LNCAP (cell line): Measurements from ENCODE around the gene HNRNPM.

Experiments
- TF ChIP-seq, protein P1 (sequence below): fragments of 450-650 bp; IDR thresholded peaks from 2 replicates; pipeline ENCODE4 v1.5.1; 2017; ENCODE audit warnings: mild to moderate bottlenecking

The HNRNPM gene

DNA sequence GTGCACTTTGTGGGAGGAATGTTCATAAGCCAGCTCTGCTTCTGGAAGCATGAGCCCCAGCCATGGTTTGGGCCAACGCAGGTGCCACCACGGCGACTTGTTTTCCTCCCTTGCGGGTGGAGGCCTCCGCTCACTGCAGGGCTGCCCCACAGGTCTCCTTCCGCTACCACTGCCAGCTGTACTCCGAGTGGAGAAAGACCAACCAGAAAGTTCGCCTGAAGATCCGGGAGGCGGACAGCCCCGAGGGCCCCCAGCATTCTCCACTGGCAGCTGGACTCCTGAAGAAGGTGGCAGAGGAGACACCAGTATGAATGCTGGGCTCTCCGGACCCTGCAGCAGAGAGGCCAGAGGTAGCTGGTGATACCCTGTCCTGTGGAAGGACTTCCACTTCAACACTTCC is 6.5 kb upstream of the HNRNPM start:
- TF ChIP-seq, protein P1, sequence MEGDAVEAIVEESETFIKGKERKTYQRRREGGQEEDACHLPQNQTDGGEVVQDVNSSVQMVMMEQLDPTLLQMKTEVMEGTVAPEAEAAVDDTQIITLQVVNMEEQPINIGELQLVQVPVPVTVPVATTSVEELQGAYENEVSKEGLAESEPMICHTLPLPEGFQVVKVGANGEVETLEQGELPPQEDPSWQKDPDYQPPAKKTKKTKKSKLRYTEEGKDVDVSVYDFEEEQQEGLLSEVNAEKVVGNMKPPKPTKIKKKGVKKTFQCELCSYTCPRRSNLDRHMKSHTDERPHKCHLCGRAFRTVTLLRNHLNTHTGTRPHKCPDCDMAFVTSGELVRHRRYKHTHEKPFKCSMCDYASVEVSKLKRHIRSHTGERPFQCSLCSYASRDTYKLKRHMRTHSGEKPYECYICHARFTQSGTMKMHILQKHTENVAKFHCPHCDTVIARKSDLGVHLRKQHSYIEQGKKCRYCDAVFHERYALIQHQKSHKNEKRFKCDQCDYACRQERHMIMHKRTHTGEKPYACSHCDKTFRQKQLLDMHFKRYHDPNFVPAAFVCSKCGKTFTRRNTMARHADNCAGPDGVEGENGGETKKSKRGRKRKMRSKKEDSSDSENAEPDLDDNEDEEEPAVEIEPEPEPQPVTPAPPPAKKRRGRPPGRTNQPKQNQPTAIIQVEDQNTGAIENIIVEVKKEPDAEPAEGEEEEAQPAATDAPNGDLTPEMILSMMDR, result no peak

DNA sequence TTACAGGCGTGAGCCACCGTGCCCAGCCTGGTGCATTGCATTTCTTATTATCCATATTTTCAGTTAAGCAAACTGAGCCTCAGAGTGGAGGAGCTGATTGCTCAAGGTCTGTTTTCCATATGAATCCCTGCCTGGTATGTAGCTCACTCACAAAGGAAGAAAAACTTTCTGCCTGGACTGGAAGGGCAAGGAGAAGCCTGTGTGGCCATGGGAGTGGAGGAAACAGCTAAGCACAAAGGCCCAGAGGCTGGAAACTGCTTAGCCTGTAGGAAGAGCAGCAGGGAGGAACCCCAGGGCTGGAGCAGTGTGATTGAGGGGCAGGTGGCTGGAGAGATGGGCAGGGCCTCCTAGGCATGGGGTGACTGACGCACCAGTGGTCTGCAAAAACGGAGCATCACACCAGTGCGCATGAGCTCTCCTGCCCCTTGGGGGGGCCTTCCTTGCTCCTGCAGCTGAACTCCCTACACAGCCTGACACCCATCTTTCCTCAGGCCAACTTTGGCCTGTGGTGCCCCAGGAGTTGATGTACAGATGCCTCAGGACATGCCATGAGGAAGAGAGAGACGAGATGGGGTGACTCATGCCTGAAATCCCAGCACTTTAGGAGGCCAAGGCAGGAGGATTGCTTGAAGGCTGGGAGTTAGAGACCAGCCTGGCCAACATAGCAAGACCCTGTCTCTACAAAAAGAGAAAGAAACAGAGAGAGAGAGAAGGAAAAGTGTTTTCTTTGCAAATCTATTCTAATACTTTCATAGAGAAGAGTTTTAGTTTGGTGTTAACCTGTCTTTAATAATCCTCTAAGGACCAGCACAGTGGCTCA is 2.8 kb upstream of the HNRNPM start:
- TF ChIP-seq, protein P1, result no peak

DNA sequence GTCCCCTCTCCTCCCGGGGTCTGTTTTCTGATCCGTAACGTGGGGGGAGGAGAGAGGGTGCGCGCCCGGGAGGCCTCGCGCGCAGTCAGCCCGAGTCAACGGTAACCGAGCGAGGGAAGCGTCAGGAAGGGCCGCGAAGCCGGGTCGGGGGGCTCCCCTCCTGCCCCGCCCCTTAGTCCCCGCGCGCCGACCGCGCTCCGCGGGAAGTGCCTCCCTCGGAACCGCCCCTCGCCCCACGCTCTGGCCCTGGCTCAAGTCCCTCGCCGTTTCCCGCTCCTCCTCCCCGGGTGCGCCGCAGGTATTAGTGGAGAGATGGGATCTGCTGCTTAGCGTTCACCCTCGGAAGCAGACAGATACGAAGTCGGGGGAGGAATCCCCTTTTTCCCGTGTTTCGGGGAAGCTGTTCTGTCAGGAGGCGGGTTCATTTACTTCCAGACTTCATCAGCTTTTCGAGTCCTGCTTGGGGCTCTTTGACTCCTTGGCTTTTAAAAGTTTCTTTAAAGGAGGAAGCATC is 770 bp downstream of the HNRNPM start:
- TF ChIP-seq, protein P1, result no peak

DNA sequence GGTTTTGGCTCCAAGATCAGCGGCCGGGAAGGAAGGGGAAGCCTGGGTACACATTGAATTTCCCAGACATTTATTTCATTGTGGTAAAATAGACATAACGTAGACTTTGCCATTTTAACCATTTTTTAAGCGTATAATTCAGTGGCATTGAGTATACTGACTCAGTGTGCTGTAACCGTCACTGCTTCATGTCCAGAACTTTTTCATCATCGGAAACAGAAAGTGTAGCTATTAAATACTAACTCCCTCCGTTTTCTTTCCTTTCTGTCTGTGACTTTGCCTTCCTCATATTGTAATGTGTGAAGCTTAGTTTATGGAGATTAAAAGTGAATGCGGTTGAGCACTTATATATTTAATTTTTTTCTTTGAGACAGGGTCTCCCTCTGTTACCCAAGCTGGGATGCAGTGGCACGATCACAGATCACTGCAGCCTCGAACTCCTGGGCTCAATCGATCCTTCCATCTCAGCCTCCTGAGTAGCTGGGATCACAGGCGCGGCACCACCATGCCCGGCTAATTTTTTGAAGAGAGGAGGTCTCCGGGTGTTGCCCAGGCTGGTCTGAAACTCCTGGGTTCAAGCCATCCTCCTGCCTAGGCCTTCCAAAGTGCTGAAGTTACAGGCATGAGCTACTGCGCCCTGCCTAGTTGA is 1.4 kb downstream of the HNRNPM start:
- TF ChIP-seq, protein P1, result no peak

DNA sequence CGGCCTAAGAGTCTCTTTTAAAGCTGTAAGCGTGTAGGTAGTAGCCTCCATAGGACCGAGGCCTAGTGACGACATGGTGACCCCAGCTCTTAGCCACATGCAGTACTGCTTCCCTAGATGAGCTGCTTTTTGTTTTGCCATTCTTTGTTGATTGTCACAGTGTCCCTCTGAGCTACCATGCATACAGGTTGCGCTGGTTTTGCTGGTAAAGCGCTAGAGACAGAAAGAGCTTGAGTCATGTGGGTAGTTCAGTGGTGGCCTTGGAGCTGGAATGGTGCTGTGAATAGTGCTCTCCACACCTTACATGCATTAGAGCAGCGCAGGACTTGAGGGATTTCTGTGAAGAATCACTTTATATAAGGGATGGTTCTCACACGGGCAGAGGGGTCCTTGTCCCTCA is 5.1 kb downstream of the HNRNPM start:
- TF ChIP-seq, protein P1, result no peak

DNA sequence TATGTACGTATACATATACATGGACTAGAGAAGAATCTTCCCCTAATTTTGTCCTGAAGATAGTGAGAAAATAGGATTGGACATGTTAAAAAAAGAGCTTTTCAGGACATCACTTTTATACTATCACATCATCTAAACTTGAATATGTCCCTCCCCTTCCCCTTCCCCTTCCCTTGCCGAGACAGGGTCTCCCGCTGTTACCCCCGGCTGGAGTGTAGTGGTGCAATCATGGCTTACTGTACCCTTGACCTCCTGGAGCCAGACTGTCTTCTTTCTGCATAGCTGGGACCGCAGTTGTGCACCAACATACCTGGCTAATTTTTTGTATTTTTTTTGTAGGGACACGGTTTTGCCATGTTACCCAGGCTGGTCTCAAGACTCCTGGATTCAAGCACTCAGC is 6.6 kb downstream of the HNRNPM start:
- TF ChIP-seq, protein P1, result no peak

DNA sequence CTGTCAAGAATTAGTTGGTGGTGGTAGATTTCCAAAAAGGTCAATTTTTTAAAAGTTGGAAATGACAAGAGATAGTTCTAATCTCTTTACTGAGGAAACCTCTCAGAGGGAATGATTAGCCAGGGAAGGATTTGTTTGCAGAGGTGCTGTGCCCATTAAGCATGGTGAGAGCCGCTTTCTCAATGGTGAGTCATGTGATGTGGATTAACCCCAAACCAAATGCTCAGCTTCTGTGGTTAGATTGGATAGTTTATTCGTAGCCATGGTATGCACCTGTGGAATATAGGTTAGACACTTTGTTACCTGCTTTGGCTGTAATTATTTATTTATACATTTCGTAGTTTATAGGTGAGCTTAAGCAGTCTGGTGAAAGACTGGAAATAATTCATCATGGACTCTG is 7.1 kb downstream of the HNRNPM start:
- TF ChIP-seq, protein P1, result no peak
